CD8-positive, alpha-beta memory T cell (primary cell): Measurements from ENCODE around the gene NRL. TPM values are rescaled to one million over a fixed set of nuclear protein-coding genes. Genes with fewer than 3 reads are reported as not detected.

ENCODE experiments used
- CTCF ChIA-PET: fragments of 350-600 bp; sonication (Branson Sonifier 250); formaldehyde crosslinking; loops from one replicate; lab custom pipeline; 2021; ENCODE audit warnings: antibody characterized with exemption; lab: Charles Lee
- POLR2A ChIA-PET: fragments of 350-600 bp; sonication (Branson Sonifier 250); formaldehyde crosslinking; loops from one replicate; lab custom pipeline; 2021; ENCODE audit warnings: antibody characterized with exemption; lab: Charles Lee
- DNase-seq, 5 donors: peaks; one replicate each; pipeline versions ENCODE4 v3.0.0 to v3.0.0-alpha.2; 2020 to 2022; ENCODE audit warnings: mixed read lengths in 1 of 5
- H3K27ac ChIP-seq: one replicate; pipeline ENCODE4 v1.7.0; 2013; ENCODE audit warnings: low read depth, mild to moderate bottlenecking, low read length, moderate library complexity
- H3K27me3 ChIP-seq: 2 replicates; pipeline ENCODE4 v1.7.0; 2013; ENCODE audit warnings: low read length, mild to moderate bottlenecking; ENCODE audit not compliant: insufficient read depth, poor library complexity, severe bottlenecking
- H3K36me3 ChIP-seq: 2 replicates; pipeline ENCODE4 v1.7.0; 2013; ENCODE audit warnings: mild to moderate bottlenecking, low read length, moderate library complexity; ENCODE audit not compliant: insufficient read depth
- H3K4me1 ChIP-seq: 2 replicates; pipeline ENCODE4 v1.7.0; 2013; ENCODE audit warnings: mild to moderate bottlenecking, low read length, moderate library complexity; ENCODE audit not compliant: insufficient read depth
- H3K4me3 ChIP-seq: 2 replicates; pipeline ENCODE4 v1.7.0; 2013; ENCODE audit warnings: mild to moderate bottlenecking, low read length
- H3K9me3 ChIP-seq: 2 replicates; pipeline ENCODE4 v1.7.0; 2013; ENCODE audit warnings: mild to moderate bottlenecking, low read length
- H3K27ac Mint-ChIP-seq, 8 donors: one replicate each; pipeline ENCODE4 v1.8.0; 2020 to 2021; ENCODE audit warnings: mixed read lengths in 8 of 8, mild to moderate bottlenecking in 6 of 8, inconsistent platforms in 3 of 8, moderate library complexity in 3 of 8
- H3K27me3 Mint-ChIP-seq, 2 donors: one replicate each; pipeline ENCODE4 v1.8.0; 2020 to 2021; ENCODE audit warnings: mixed read lengths in 2 of 2, mild to moderate bottlenecking in 1 of 2, moderate library complexity in 1 of 2
- H3K36me3 Mint-ChIP-seq, 3 donors: one replicate each; pipeline ENCODE4 v1.8.0; 2020 to 2021; ENCODE audit warnings: mixed read lengths in 3 of 3, inconsistent platforms in 1 of 3, mild to moderate bottlenecking in 1 of 3
- H3K4me1 Mint-ChIP-seq, 3 donors: one replicate each; pipeline ENCODE4 v1.8.0; 2020 to 2021; ENCODE audit warnings: mixed read lengths in 3 of 3, inconsistent platforms in 1 of 3, mild to moderate bottlenecking in 1 of 3
- H3K4me3 Mint-ChIP-seq, 7 donors: one replicate each; pipeline ENCODE4 v1.8.0; 2020 to 2021; ENCODE audit warnings: mixed read lengths in 7 of 7, mild to moderate bottlenecking in 6 of 7, moderate library complexity in 4 of 7, inconsistent platforms in 2 of 7
- H3K9me3 Mint-ChIP-seq, 5 donors: one replicate each; pipeline ENCODE4 v1.8.0; 2020 to 2022; ENCODE audit warnings: mixed read lengths in 5 of 5, mild to moderate bottlenecking in 3 of 5, moderate library complexity in 2 of 5, inconsistent platforms in 1 of 5
- polyA plus RNA-seq: library from polyadenylated mRNA; unstranded; fragments of 300-500 nt; fragmentation: Illumina TruSeq; gene quantifications from one replicate; pipeline ENCODE4 v1.2.3, GENCODE V29; 2021
- total RNA-seq, 2 experiments: library from RNA; stranded (reverse); gene quantifications; one replicate each; pipeline ENCODE4 v1.2.3, GENCODE V29; 2021

Gene NRL
- total RNA-seq (1 to 10 TPM; 1.5 to 1.6 TPM), polyA plus RNA-seq (1.5 TPM)

- Mint-ChIP-seq H3K4me3 (peak within 1 kb of the TSS; percentile 96 to 100 (median 98)), H3K4me1 (peaks cover 30 to 37% (median 36%) of the 10 kb centered on the region in 3 donors), H3K27ac (peak within 1 kb of the TSS; percentile 98 to 100 (median 99)), H3K9me3 (no peaks in the 10 kb centered on the region), H3K27me3 (peaks cover 0 to 5% of the 10 kb centered on the region in 2 donors), H3K36me3 (peaks cover 5 to 54% (median 19%) of the 10 kb centered on the region in 3 donors)
- peaks cover 28% of the 10 kb centered on the region for H3K4me1 ChIP-seq
- H3K4me3 ChIP-seq = peak within 1 kb of the TSS; percentile 99
- DNase-seq = peak; percentile 97 to 100 (median 99)
- H3K36me3 ChIP-seq = peaks cover 27% of the 10 kb centered on the region
- H3K27ac ChIP-seq = peak within 1 kb of the TSS; percentile 98
- H3K9me3 ChIP-seq = no peaks in the 10 kb centered on the region
- H3K27me3 ChIP-seq = no peaks in the 10 kb centered on the region
- POLR2A ChIA-PET = interaction anchor here (0.7 to 4.6 kb wide), 22 partner anchors 11 to 794 kb away, joined by 3 to 58 read pairs (median 6); partner anchors contain the start of genes CHMP4A, DHRS1, DHRS4 and EMC9
- CTCF ChIA-PET = interaction anchor here (0.8 to 4.4 kb wide), 23 partner anchors 8 to 327 kb away, joined by 3 to 34 read pairs (median 6); partner anchors contain the start of genes CHMP4A, CIDEB, EMC9 and IPO4
Observed at GRCh38 chr14:24114532-24115421, at the start of gene NRL, which contains the start of gene DCAF11. Gene NRL, minus strand, starts transcription at chr14:24114949. Its CDS starts 32,101 bp downstream, at chr14:24082848. Gene DCAF11, plus strand, starts transcription at chr14:24114777. Its CDS starts 818 bp downstream, at chr14:24115595.

- H3K9me3 ChIP-seq = no peaks in the 10 kb centered on the region
- peak overlapping the region; percentile 96 for H3K27ac ChIP-seq
- Mint-ChIP-seq H3K4me3 (peak overlapping the region; percentile 89 to 100 (median 98)), H3K27ac (peak overlapping the region; percentile 84 to 100 (median 99)), H3K27me3 (peaks cover 0 to 3% of the 10 kb centered on the region in 2 donors), H3K36me3 (peaks cover 19 to 86% (median 26%) of the 10 kb centered on the region in 3 donors), H3K4me1 (peaks cover 42 to 56% (median 54%) of the 10 kb centered on the region in 3 donors), H3K9me3 (no peaks in the 10 kb centered on the region)
- ChIA-PET POLR2A (interaction anchor here (0.8 to 2.4 kb wide), 6 partner anchors 9 to 53 kb away, joined by 3 to 23 read pairs (median 6); partner anchors contain the start of genes DCAF11, IPO4, MDP1 and NRL), CTCF (interaction anchor here (0.9 to 5.2 kb wide), 18 partner anchors 9 to 108 kb away, joined by 3 to 50 read pairs (median 22); partner anchors contain the start of genes CHMP4A, DCAF11, EMC9 and IPO4)
- peak overlapping the region; percentile 99 for H3K4me3 ChIP-seq
- DNase-seq = no peak
- peaks cover 41% of the 10 kb centered on the region for H3K4me1 ChIP-seq
- H3K27me3 ChIP-seq = no peaks in the 10 kb centered on the region
- H3K36me3 ChIP-seq = peaks cover 54% of the 10 kb centered on the region
Observed at GRCh38 chr14:24162093-24162492, 47.3 kb upstream of the NRL start.

- Mint-ChIP-seq H3K4me3 (peak within 1 kb of the TSS; percentile 89 to 100 (median 98)), H3K36me3 (peaks cover 23 to 83% (median 28%) of the 10 kb centered on the region in 3 donors), H3K4me1 (peaks cover 40 to 56% (median 49%) of the 10 kb centered on the region in 3 donors), H3K27me3 (peaks cover 0 to 3% of the 10 kb centered on the region in 2 donors), H3K9me3 (no peaks in the 10 kb centered on the region), H3K27ac (peak within 1 kb of the TSS; percentile 84 to 100 (median 99))
- Histone ChIP-seq H3K36me3 (peaks cover 47% of the 10 kb centered on the region), H3K4me3 (peak within 1 kb of the TSS; percentile 99), H3K27me3 (no peaks in the 10 kb centered on the region), H3K27ac (peak within 1 kb of the TSS; percentile 96), H3K9me3 (no peaks in the 10 kb centered on the region), H3K4me1 (peaks cover 41% of the 10 kb centered on the region)
- POLR2A ChIA-PET = interaction anchor here (0.5 to 2.5 kb wide), 15 partner anchors 10 to 289 kb away, joined by 3 to 23 read pairs (median 5); partner anchors contain the start of genes CHMP4A, DCAF11, EMC9 and IPO4
- CTCF ChIA-PET = interaction anchor here (0.7 to 5.2 kb wide), 40 partner anchors 10 to 280 kb away, joined by 3 to 50 read pairs (median 4); partner anchors contain the start of genes CHMP4A, DCAF11, DHRS1 and EMC9
- peak; percentile 93 to 97 (median 96) for DNase-seq
Observed at GRCh38 chr14:24160850-24161804, 46.4 kb upstream of the NRL start, which contains the start of gene IRF9. Gene IRF9, plus strand, starts transcription at chr14:24161265. Its CDS starts 880 bp downstream, at chr14:24162145.

- peak overlapping the region; percentile 96 for H3K27ac ChIP-seq
- no peak for DNase-seq
- no peaks in the 10 kb centered on the region for H3K27me3 ChIP-seq
- H3K4me3 ChIP-seq = no peak overlapping the region
- H3K27me3 Mint-ChIP-seq = peaks cover 0 to 3% of the 10 kb centered on the region in 2 donors
- H3K4me1 ChIP-seq = peaks cover 41% of the 10 kb centered on the region
- H3K4me1 Mint-ChIP-seq = peaks cover 39 to 53% (median 46%) of the 10 kb centered on the region in 3 donors
- peaks cover 28 to 82% (median 29%) of the 10 kb centered on the region in 3 donors for H3K36me3 Mint-ChIP-seq
- H3K27ac Mint-ChIP-seq = peak overlapping the region; percentile 54 to 100 (median 99)
- no peaks in the 10 kb centered on the region for H3K9me3 ChIP-seq
- peaks cover 46% of the 10 kb centered on the region for H3K36me3 ChIP-seq
- peak overlapping the region in 3 of 7 donors; percentile 15 to 98 (median 31) for H3K4me3 Mint-ChIP-seq
- POLR2A ChIA-PET = interaction anchor here (0.9 to 2.5 kb wide), 9 partner anchors 12 to 82 kb away, joined by 3 to 23 read pairs (median 11); partner anchors contain the start of genes CHMP4A, DCAF11, EMC9 and NRL
- CTCF ChIA-PET = interaction anchor here (1.0 to 5.2 kb wide), 33 partner anchors 9 to 280 kb away, joined by 3 to 50 read pairs (median 5); partner anchors contain the start of genes CHMP4A, DCAF11, DHRS1 and EMC9
- H3K9me3 Mint-ChIP-seq = no peaks in the 10 kb centered on the region
Observed at GRCh38 chr14:24160499-24160849, 45.7 kb upstream of the NRL start.

GRCh38 chr14:24159777-24160498 is 45.2 kb upstream of the NRL start:
- H3K36me3 Mint-ChIP-seq = peaks cover 26 to 82% (median 28%) of the 10 kb centered on the region in 3 donors
- Histone ChIP-seq H3K4me3 (no peak overlapping the region), H3K9me3 (no peaks in the 10 kb centered on the region), H3K36me3 (peaks cover 46% of the 10 kb centered on the region), H3K27me3 (no peaks in the 10 kb centered on the region), H3K4me1 (peaks cover 39% of the 10 kb centered on the region), H3K27ac (peak overlapping the region; percentile 96)
- no peak for DNase-seq
- peak overlapping the region in 4 of 7 donors; percentile 15 to 79 (median 46) for H3K4me3 Mint-ChIP-seq
- H3K9me3 Mint-ChIP-seq = no peaks in the 10 kb centered on the region
- ChIA-PET POLR2A (interaction anchor here (0.9 to 2.5 kb wide), 7 partner anchors 12 to 54 kb away, joined by 3 to 23 read pairs (median 12); partner anchors contain the start of genes CHMP4A, DCAF11, EMC9 and NRL), CTCF (interaction anchor here (0.8 to 5.2 kb wide), 25 partner anchors 9 to 281 kb away, joined by 3 to 50 read pairs (median 13); partner anchors contain the start of genes CHMP4A, DCAF11, DHRS1 and EMC9)
- H3K27me3 Mint-ChIP-seq = peaks cover 0 to 3% of the 10 kb centered on the region in 2 donors
- H3K4me1 Mint-ChIP-seq = peaks cover 34 to 47% (median 42%) of the 10 kb centered on the region in 3 donors
- H3K27ac Mint-ChIP-seq = peak overlapping the region; percentile 54 to 100 (median 88)

GRCh38 chr14:24157331-24157730 is 42.6 kb upstream of the NRL start:
- H3K9me3 Mint-ChIP-seq = no peaks in the 10 kb centered on the region
- POLR2A ChIA-PET = interaction anchor here (1.4 kb wide), 1 partner anchor 43 kb away, joined by 6 read pairs; the partner anchor contains the start of genes DCAF11 and NRL
- H3K27ac ChIP-seq = no peak overlapping the region
- DNase-seq = no peak
- CTCF ChIA-PET = interaction anchor here (0.9 to 1.0 kb wide), 3 partner anchors 9 to 21 kb away, joined by 3 read pairs; partner anchors contain the start of genes PSME1 and RNF31
- H3K9me3 ChIP-seq = no peaks in the 10 kb centered on the region
- peaks cover 13% of the 10 kb centered on the region for H3K4me1 ChIP-seq
- peaks cover 21 to 29% (median 24%) of the 10 kb centered on the region in 3 donors for H3K4me1 Mint-ChIP-seq
- H3K36me3 Mint-ChIP-seq = peaks cover 15 to 70% (median 25%) of the 10 kb centered on the region in 3 donors
- H3K27ac Mint-ChIP-seq = peak overlapping the region in 4 of 8 donors; percentile 2 to 73 (median 49)
- no peak overlapping the region for H3K4me3 ChIP-seq
- H3K4me3 Mint-ChIP-seq = no peak overlapping the region
- H3K36me3 ChIP-seq = peaks cover 40% of the 10 kb centered on the region
- no peaks in the 10 kb centered on the region for H3K27me3 ChIP-seq
- H3K27me3 Mint-ChIP-seq = peaks cover 0 to 3% of the 10 kb centered on the region in 2 donors
